Body of pancreas (tissue), 4 donors: ENCODE measurements around the gene RFX1. TPM values are rescaled to one million over a fixed set of nuclear protein-coding genes. Genes with fewer than 3 reads are reported as not detected.
A peak's percentile ranks its signal among the peaks of the same experiment; 100 is the strongest.

ENCODE experiments used
- ATAC-seq: fragments of 150-250 bp; one replicate; pipeline ENCODE4 v1.9.1; 2016
- DNase-seq, 4 donors: peaks; one replicate each; pipeline ENCODE4 v3.0.0-alpha.2; 2019
- H3K27ac ChIP-seq, 4 donors: fragments of 200-600 bp; sonication (generic); 1 replicate in 3 of 4; 2 replicates in 1 of 4; pipeline versions ENCODE4 v1.5.1 to v1.6.1; 2016 to 2019; ENCODE audit warnings: mild to moderate bottlenecking in 1 of 4, mixed read lengths in 1 of 4, moderate library complexity in 1 of 4
- H3K27me3 ChIP-seq, 2 donors: fragments of 200-600 bp; sonication (generic); one replicate each; pipeline ENCODE4 v1.6.0; 2016; ENCODE audit warnings: mild to moderate bottlenecking in 1 of 2
- H3K36me3 ChIP-seq, 2 donors: fragments of 200-600 bp; sonication (generic); replicated peaks in 1 of 2; 2 replicates each; pipeline ENCODE4 v1.5.1; 2016; ENCODE audit warnings: low read depth in 2 of 2; ENCODE audit not compliant: insufficient read depth in 1 of 2
- H3K4me1 ChIP-seq: fragments of 200-600 bp; sonication (generic); one replicate; pipeline ENCODE4 v1.6.0; 2016
- H3K4me3 ChIP-seq, 2 donors: fragments of 200-600 bp; sonication (generic); 1 replicate in 1 of 2; 2 replicates in 1 of 2; pipeline ENCODE4 v1.5.1; 2016 to 2019
- H3K9me3 ChIP-seq, 3 donors: fragments of 200-600 bp; sonication (generic); 1 replicate in 2 of 3; 2 replicates in 1 of 3; pipeline ENCODE4 v1.5.1; 2016
- CTCF ChIP-seq, 7 experiments: fragments of 450-650 bp in 4 of 7; fragments of 200-600 bp in 3 of 7; sonication (generic) in 3 of 7; IDR thresholded peaks; one replicate each; pipeline ENCODE4 v1.5.1; 2016 to 2019; ENCODE audit warnings: antibody characterized with exemption in 7 of 7
- POLR2A ChIP-seq, 3 donors: fragments of 450-650 bp; IDR thresholded peaks; one replicate each; pipeline ENCODE4 v1.6.1; 2016; ENCODE audit warnings: antibody characterized with exemption in 3 of 3, mild to moderate bottlenecking in 2 of 3
- WGBS, 2 donors: methylation state at CpG; one replicate each; pipeline ENCODE4 v1.1.5; 2017; 5-methylcytosine and 5-hydroxymethylcytosine counted together
- intact Hi-C: fragments of 100-400 bp; cut with DNase I; formaldehyde crosslinking; loops from one replicate; pipeline ENCODE4 v1.15.1; 2023
- total RNA-seq, 2 donors: library from RNA; depleted of rRNA; stranded (reverse); fragments of >200 nt; gene quantifications; one replicate each; pipeline ENCODE4 v1.1.0, GENCODE V29; 2016

The RFX1 gene
- total RNA-seq, 2 donors from 2014 or later, result 3.9 to 7.6 TPM

GRCh38 chr19:13952154-13952930 is 53.8 kb downstream of the RFX1 start, which contains the start of gene DCAF15:
Gene DCAF15, plus strand, starts transcription at chr19:13952509. Its CDS starts 4 bp downstream, at chr19:13952513.
- WGBS, 2 donors, result 0% methylated on average over 38 to 52 of the region's 65 CpGs
- DNase-seq (peak; percentile 99 to 100 (median 99)), ATAC-seq (peak; percentile 100)
- intact Hi-C loops, result no loop called here
- Histone ChIP-seq H3K36me3 (peaks cover 6 to 9% of the 10 kb centered on the region in 2 donors), H3K27me3 (no peaks in the 10 kb centered on the region), H3K4me1 (peaks cover 11% of the 10 kb centered on the region), H3K9me3 (no peaks in the 10 kb centered on the region), H3K27ac (peak within 1 kb of the TSS; percentile 44 to 83 (median 71)), H3K4me3 (peak within 1 kb of the TSS; percentile 51 to 76)
- no peak for TF ChIP-seq CTCF (IDR thresholded peaks at IDR 0.05)
- peak in 2 of 3 donors; percentile 70 to 71 for TF ChIP-seq POLR2A (IDR thresholded peaks at IDR 0.05)

- Histone ChIP-seq H3K27me3 (no peaks in the 10 kb centered on the region), H3K27ac (no peak overlapping the region), H3K9me3 (no peaks in the 10 kb centered on the region), H3K4me1 (peaks cover 11% of the 10 kb centered on the region), H3K36me3 (peaks cover 6 to 9% of the 10 kb centered on the region in 2 donors), H3K4me3 (no peak overlapping the region)
- TF ChIP-seq CTCF (IDR thresholded peaks at IDR 0.05) (no peak), POLR2A (IDR thresholded peaks at IDR 0.05) (no peak)
- intact Hi-C loops, result no loop called here
- WGBS, 2 donors, result 12 to 13% methylated on average over 17 to 20 of the region's 20 CpGs
- ATAC-seq, result no peak
- no peak for DNase-seq
Observed at GRCh38 chr19:13951799-13952153, 54.3 kb downstream of the RFX1 start.

GRCh38 chr19:13951043-13951442 is 55.1 kb downstream of the RFX1 start:
- Histone ChIP-seq H3K4me1 (peaks cover 11% of the 10 kb centered on the region), H3K27me3 (no peaks in the 10 kb centered on the region), H3K27ac (no peak overlapping the region), H3K36me3 (peaks cover 0 to 2% of the 10 kb centered on the region in 2 donors), H3K4me3 (no peak overlapping the region), H3K9me3 (no peaks in the 10 kb centered on the region)
- ATAC-seq (no peak), DNase-seq (no peak)
- no peak for TF ChIP-seq POLR2A (IDR thresholded peaks at IDR 0.05)
- intact Hi-C loops, result no loop called here
- 74 to 78% methylated on average over 2 of the region's 2 CpGs for WGBS, 2 donors

- no peak for DNase-seq
- Histone ChIP-seq H3K27ac (no peak overlapping the region), H3K9me3 (no peaks in the 10 kb centered on the region), H3K4me1 (no peaks in the 10 kb centered on the region), H3K27me3 (no peaks in the 10 kb centered on the region), H3K4me3 (no peak overlapping the region), H3K36me3 (no peaks in the 10 kb centered on the region)
- no peak for ATAC-seq
- 88 to 92% methylated on average over 4 of the region's 4 CpGs for WGBS, 2 donors
- TF ChIP-seq POLR2A (IDR thresholded peaks at IDR 0.05) (no peak), CTCF (IDR thresholded peaks at IDR 0.05) (no peak)
- intact Hi-C loops, result no loop called here
Observed at GRCh38 chr19:13946414-13946813, 59.7 kb downstream of the RFX1 start.

- no peaks in the 10 kb centered on the region for H3K4me1 ChIP-seq
- H3K36me3 ChIP-seq, result no peaks in the 10 kb centered on the region
- no peak overlapping the region for H3K27ac ChIP-seq
- no peak for ATAC-seq
- intact Hi-C loops, result no loop called here
- no peaks in the 10 kb centered on the region for H3K27me3 ChIP-seq
- no peak for DNase-seq
- TF ChIP-seq POLR2A (IDR thresholded peaks at IDR 0.05) (no peak), CTCF (IDR thresholded peaks at IDR 0.05) (no peak)
- 90 to 95% methylated on average over 1 of the region's 1 CpG for WGBS, 2 donors
- no peaks in the 10 kb centered on the region for H3K9me3 ChIP-seq
- H3K4me3 ChIP-seq, result no peak overlapping the region
Observed at GRCh38 chr19:13942023-13942684, 64.0 kb downstream of the RFX1 start.
